Gastrocnemius medialis (tissue), 4 donors: Measurements from ENCODE around the gene CERK. TPM values are rescaled to one million over a fixed set of nuclear protein-coding genes. Genes with fewer than 3 reads are reported as not detected.
"Not testable (repeated sequence)": the region's sequence is repeated elsewhere in the genome, so short reads cannot be mapped to it uniquely, and the experiment has no call there.

Experiments used
- ATAC-seq, 2 donors: fragments of 150-250 bp; one replicate each; pipeline ENCODE4 v1.9.1; 2016
- DNase-seq, 2 donors: peaks; one replicate each; pipeline ENCODE4 v3.0.0-alpha.2; 2019
- H3K27ac ChIP-seq, 4 donors: fragments of 200-600 bp; sonication (generic); 1 replicate in 1 of 4; 2 replicates in 3 of 4; pipeline ENCODE4 v1.5.1; 2016 to 2018; ENCODE audit warnings: mild to moderate bottlenecking in 2 of 4, moderate library complexity in 1 of 4
- H3K27me3 ChIP-seq, 3 donors: fragments of 200-600 bp; sonication (generic) in 2 of 3; 1 replicate in 1 of 3; 2 replicates in 2 of 3; pipeline versions ENCODE4 v1.5.1 to v1.6.0; 2016 to 2019; ENCODE audit warnings: mild to moderate bottlenecking in 1 of 3, moderate library complexity in 1 of 3
- H3K36me3 ChIP-seq, 2 donors: fragments of 200-600 bp; sonication (generic) in 1 of 2; one replicate each; pipeline ENCODE4 v1.5.1; 2017 to 2018
- H3K4me1 ChIP-seq, 2 donors: fragments of 200-600 bp; sonication (generic) in 1 of 2; one replicate each; pipeline ENCODE4 v1.5.1; 2016 to 2017; ENCODE audit warnings: mild to moderate bottlenecking in 2 of 2
- H3K4me3 ChIP-seq, 4 donors: fragments of 200-600 bp; sonication (generic) in 3 of 4; 1 replicate in 1 of 4; 2 replicates in 3 of 4; pipeline ENCODE4 v1.5.1; 2016 to 2019; ENCODE audit warnings: mild to moderate bottlenecking in 2 of 4
- H3K9me3 ChIP-seq, 3 donors: fragments of 200-600 bp; sonication (generic) in 2 of 3; 1 replicate in 1 of 3; 2 replicates in 2 of 3; pipeline ENCODE4 v1.5.1; 2016 to 2019
- CTCF ChIP-seq, 5 experiments: fragments of 450-650 bp in 3 of 5; fragments of 200-600 bp in 2 of 5; sonication (generic) in 2 of 5; IDR thresholded peaks in 4 of 5; conservative IDR thresholded peaks in 1 of 5; 1 replicate in 4 of 5; 2 replicates in 1 of 5; pipeline ENCODE4 v1.5.1; 2016 to 2019; ENCODE audit warnings: antibody characterized with exemption in 5 of 5, mild to moderate bottlenecking in 3 of 5, moderate library complexity in 3 of 5
- POLR2A ChIP-seq, 2 donors: fragments of 450-650 bp; IDR thresholded peaks; one replicate each; pipeline ENCODE4 v1.6.1; 2017; ENCODE audit warnings: antibody characterized with exemption in 2 of 2, mild to moderate bottlenecking in 2 of 2, moderate library complexity in 2 of 2
- in situ Hi-C, 4 donors: fragments of 200-750 bp; cut with MboI; loops; one replicate each; pipeline versions ENCODE4 v1.15.0 to v1.8.0; 2017; ENCODE audit warnings: low sequenced_read_pairs in 4 of 4
- intact Hi-C: fragments of 100-400 bp; cut with DNase I; formaldehyde crosslinking; loops from one replicate; pipeline ENCODE4 v1.15.1; 2023; ENCODE audit warnings: low total_unique reads
- total RNA-seq, 4 donors: library from RNA; depleted of rRNA; stranded (reverse); fragments of >200 nt; gene quantifications; one replicate each; pipeline versions ENCODE4 v1.1.0 to v1.2.3, GENCODE V29; 2016

The CERK gene
- total RNA-seq, 4 donors from 2014 or later = 32.7 to 38.7 (median 34.8) TPM

- no peak for ATAC-seq
- Histone ChIP-seq H3K27me3 (no peaks in the 10 kb centered on the region), H3K4me3 (no peak overlapping the region), H3K4me1 (peaks cover 32 to 58% of the 10 kb centered on the region in 2 donors), H3K9me3 (no peaks in the 10 kb centered on the region), H3K36me3 (no peaks in the 10 kb centered on the region), H3K27ac (no peak overlapping the region)
- intact Hi-C loops = no loop called here
- DNase-seq = no peak
- no peak for TF ChIP-seq POLR2A (IDR thresholded peaks at IDR 0.05)
- TF ChIP-seq CTCF (IDR thresholded peaks at IDR 0.05 in 4 of 5, conservative IDR thresholded peaks at IDR 0.05 in 1 of 5) = no peak
- in situ Hi-C loops = no loop called here
Observed at GRCh38 chr22:46646531-46647215, 91.4 kb downstream of the CERK start.

GRCh38 chr22:46642840-46643480 is 95.1 kb downstream of the CERK start:
- not testable (repeated sequence) for ATAC-seq

GRCh38 chr22:46641811-46642266 is 96.2 kb downstream of the CERK start:
- Histone ChIP-seq H3K9me3 (no peaks in the 10 kb centered on the region), H3K27ac (peak overlapping the region in 2 of 4 donors; percentile 63 to 95), H3K4me1 (peaks cover 10 to 62% of the 10 kb centered on the region in 2 donors), H3K27me3 (no peaks in the 10 kb centered on the region), H3K36me3 (no peaks in the 10 kb centered on the region), H3K4me3 (no peak overlapping the region)
- intact Hi-C loops = no loop called here
- TF ChIP-seq POLR2A (IDR thresholded peaks at IDR 0.05) = no peak
- no peak for TF ChIP-seq CTCF (IDR thresholded peaks at IDR 0.05 in 4 of 5, conservative IDR thresholded peaks at IDR 0.05 in 1 of 5)
- DNase-seq = no peak
- in situ Hi-C loops = no loop called here
- no peak for ATAC-seq

More at GRCh38 chr22:46642840-46643480, 95.1 kb downstream of the CERK start:
- H3K4me3 ChIP-seq, H3K36me3 ChIP-seq, H3K27ac ChIP-seq, H3K27me3 ChIP-seq, DNase-seq, intact Hi-C loops, H3K9me3 ChIP-seq, in situ Hi-C loops: not testable (repeated sequence)
- H3K4me1 ChIP-seq = peaks cover 10 to 60% of the 10 kb centered on the region in 2 donors

GRCh38 chr22:46640293-46641055 is 97.6 kb downstream of the CERK start:
- Histone ChIP-seq H3K9me3 (no peaks in the 10 kb centered on the region), H3K4me3 (no peak overlapping the region), H3K27me3 (no peaks in the 10 kb centered on the region), H3K36me3 (no peaks in the 10 kb centered on the region), H3K27ac (peak overlapping the region; percentile 36 to 95 (median 60)), H3K4me1 (peaks cover 22 to 63% of the 10 kb centered on the region in 2 donors)
- intact Hi-C loops = no loop called here
- in situ Hi-C loops = no loop called here
- ATAC-seq = peak; percentile 27 to 71
- DNase-seq = peak; percentile 57 to 75
- TF ChIP-seq POLR2A (IDR thresholded peaks at IDR 0.05) (no peak), CTCF (IDR thresholded peaks at IDR 0.05 in 4 of 5, conservative IDR thresholded peaks at IDR 0.05 in 1 of 5) (no peak)

- Histone ChIP-seq H3K27ac (peak overlapping the region; percentile 36 to 95 (median 60)), H3K9me3 (no peaks in the 10 kb centered on the region), H3K27me3 (no peaks in the 10 kb centered on the region), H3K4me1 (peaks cover 24 to 61% of the 10 kb centered on the region in 2 donors), H3K4me3 (no peak overlapping the region), H3K36me3 (no peaks in the 10 kb centered on the region)
- no peak for ATAC-seq
- intact Hi-C loops (no loop called here), in situ Hi-C loops (no loop called here)
- TF ChIP-seq CTCF (IDR thresholded peaks at IDR 0.05 in 4 of 5, conservative IDR thresholded peaks at IDR 0.05 in 1 of 5) (no peak), POLR2A (IDR thresholded peaks at IDR 0.05) (no peak)
- no peak for DNase-seq
Observed at GRCh38 chr22:46639843-46640242, 98.2 kb downstream of the CERK start.
